GM19324 (cell line): ENCODE results near the gene POLR1E.
"Not testable (repeated sequence)": the region's sequence is repeated elsewhere in the genome, so short reads cannot be mapped to it uniquely, and the experiment has no call there.

ENCODE experiments used
- ATAC-seq: cut with Tn5 transposase; IDR thresholded peaks from one replicate; pipeline ENCODE4 v1.9.1; 2021; ENCODE audit warnings: mild to moderate bottlenecking, moderate library complexity; ENCODE audit not compliant: unreplicated experiment, low FRiP score

Gene POLR1E

GRCh38 chr9:37499297-37499696 lies 13.5 kb downstream of the POLR1E start:
- ATAC-seq: no peak

GRCh38 chr9:37501957-37502596 lies 16.3 kb downstream of the POLR1E start:
- ATAC-seq: no peak

GRCh38 chr9:37503736-37504135 lies 18.0 kb downstream of the POLR1E start:
- ATAC-seq: no peak

- no peak for ATAC-seq
These were observed 18.9 kb downstream of the POLR1E start for GRCh38 chr9:37504605-37505004.

DNA sequence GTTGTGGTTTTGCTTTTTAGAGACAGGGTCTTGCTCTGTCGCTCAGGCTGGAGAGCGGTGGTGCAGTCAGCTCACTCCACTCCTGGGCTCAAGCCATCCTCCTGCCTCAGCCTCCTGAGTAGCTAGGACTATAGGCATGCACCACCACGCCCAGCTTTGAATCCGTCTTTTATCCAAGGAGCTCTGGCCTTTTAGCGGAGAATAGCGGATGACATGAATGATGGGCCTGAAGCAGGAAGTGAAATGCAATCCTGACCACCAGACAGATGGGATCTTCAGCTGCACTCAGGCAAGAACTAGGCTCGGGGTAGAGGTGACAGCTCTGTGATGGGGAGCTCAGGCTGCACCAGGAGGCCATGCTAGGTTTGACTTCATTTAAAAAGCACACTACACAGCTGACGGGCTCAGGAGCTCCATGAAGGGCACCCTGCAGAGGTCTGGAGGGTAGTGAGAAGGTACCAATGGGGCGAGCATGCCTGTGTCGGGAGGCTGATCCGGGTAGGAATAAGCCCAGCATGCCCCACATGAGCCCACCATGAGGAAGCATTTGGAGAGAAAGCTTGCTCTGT lies 21.9 kb downstream of the POLR1E start:
- no peak for ATAC-seq

DNA sequence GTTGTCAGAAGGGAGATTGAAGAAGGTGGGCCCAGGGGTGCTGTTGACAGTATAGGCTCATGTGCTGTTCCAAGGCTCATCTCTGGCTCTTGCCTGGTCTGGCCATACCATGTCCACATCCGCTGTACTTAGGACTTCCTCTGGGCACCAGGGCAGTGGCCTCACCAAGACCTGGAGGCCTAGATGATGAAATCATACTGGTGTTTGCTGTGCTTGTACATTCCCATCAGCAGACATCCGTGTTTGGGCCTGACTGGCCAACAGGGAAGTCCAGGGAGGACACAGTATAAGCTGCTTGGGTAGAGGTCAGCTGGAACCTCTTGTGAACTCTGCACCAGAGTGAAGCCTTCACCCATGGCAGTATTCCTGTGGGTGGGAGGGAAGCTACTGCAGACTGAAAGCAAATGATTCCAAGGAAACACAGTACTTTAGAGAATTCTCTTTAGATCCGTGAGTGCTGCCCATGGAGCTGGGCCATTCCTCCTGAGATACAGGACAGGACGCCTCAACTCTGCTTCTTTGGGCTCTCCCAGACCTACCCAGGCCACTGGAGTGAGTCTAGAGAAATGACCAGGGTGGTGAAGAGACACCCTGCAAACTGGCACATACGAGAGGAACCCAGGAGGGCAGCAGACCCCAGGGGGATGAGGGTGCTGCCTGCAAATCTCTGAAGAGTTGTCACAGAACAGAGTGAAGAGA lies 22.5 kb downstream of the POLR1E start:
- ATAC-seq: no peak

GRCh38 chr9:37508834-37509206 lies 23.1 kb downstream of the POLR1E start:
- ATAC-seq: no peak

- no peak for ATAC-seq
These were observed 23.8 kb downstream of the POLR1E start for GRCh38 chr9:37509536-37509935.

DNA sequence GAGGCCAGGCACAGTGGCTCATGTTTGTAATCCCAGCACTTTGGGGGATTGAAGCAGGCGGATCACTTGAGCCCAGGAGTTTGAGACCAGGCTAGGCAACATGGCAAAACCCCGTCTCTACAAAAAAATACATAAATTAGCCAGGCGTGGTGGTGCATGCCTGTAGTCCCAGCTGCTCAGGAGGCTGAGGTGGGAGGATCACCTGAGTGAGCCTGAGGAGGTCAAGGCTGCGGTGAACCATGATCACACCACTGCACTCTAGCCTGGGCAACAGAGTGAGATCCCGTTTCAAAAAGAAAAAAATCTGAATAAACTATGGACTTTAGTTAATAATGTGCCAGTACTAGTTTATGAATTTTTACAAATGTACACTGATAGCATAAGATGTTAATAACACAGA lies 24.3 kb downstream of the POLR1E start:
- ATAC-seq: not testable (repeated sequence)

- no peak for ATAC-seq
These were observed 25.6 kb downstream of the POLR1E start for GRCh38 chr9:37511016-37512010.

GRCh38 chr9:37512437-37512836 lies 26.7 kb downstream of the POLR1E start:
- ATAC-seq: no peak

DNA sequence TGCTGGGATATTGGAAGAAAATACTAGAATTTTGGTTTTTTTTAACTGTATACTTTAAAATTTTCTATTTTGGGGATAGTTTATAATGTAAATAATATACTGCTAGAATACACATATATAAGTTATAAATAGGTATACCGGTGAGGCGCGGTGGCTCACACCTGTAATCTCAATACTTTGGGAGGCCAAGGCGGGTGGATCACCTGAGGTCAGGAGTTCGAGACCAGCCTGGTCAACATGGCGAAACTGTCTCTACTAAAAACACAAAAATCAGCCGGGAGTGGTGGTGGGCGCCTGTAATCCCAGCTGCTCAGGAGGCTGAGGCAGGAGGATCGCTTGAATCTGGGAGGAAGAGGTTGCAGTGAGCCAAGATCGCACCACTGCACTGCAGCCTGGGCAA lies 28.7 kb downstream of the POLR1E start:
- ATAC-seq: not testable (repeated sequence)

GRCh38 chr9:37514999-37515398 lies 29.3 kb downstream of the POLR1E start:
- no peak for ATAC-seq

GRCh38 chr9:37515620-37516258 lies 30.0 kb downstream of the POLR1E start:
- ATAC-seq: no peak

- ATAC-seq: no peak
These were observed 32.2 kb downstream of the POLR1E start for GRCh38 chr9:37517923-37518322.

DNA sequence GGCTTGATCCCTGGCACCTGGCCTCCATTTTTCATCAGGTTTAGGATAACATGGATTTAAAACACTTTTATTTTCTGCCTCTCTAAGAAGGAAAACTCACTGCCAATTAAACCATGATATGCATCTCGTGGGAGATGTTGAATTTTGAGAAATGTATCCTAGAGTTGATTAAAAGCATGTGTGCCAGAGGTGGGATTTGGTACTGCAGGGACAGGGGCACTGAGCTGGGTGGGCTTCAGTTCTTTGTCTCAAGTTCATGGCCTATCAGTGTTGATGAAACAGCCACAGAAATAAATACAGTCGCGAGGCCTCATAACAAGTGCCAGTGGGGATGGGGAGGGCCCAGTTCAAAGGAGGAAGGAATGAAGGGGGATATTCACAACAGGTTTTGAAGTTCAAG lies 34.9 kb downstream of the POLR1E start:
- ATAC-seq: no peak

GRCh38 chr9:37521111-37521510 lies 35.4 kb downstream of the POLR1E start:
- ATAC-seq: no peak

GRCh38 chr9:37522971-37523370 lies 37.2 kb downstream of the POLR1E start:
- no peak for ATAC-seq

- ATAC-seq: no peak
These were observed 38.2 kb downstream of the POLR1E start for GRCh38 chr9:37523916-37524315.
